Measurements from ENCODE around the gene PROKR1. TPM values are rescaled to one million over a fixed set of nuclear protein-coding genes. Genes with fewer than 3 reads are reported as not detected.

The PROKR1 gene
- 0.02 to 0.04 TPM in 2 of 5 replicates, not detected in the others for total RNA-seq (2022; extraction: Qiagen RNA extraction; ENCODE audit: low read depth)

DNA sequence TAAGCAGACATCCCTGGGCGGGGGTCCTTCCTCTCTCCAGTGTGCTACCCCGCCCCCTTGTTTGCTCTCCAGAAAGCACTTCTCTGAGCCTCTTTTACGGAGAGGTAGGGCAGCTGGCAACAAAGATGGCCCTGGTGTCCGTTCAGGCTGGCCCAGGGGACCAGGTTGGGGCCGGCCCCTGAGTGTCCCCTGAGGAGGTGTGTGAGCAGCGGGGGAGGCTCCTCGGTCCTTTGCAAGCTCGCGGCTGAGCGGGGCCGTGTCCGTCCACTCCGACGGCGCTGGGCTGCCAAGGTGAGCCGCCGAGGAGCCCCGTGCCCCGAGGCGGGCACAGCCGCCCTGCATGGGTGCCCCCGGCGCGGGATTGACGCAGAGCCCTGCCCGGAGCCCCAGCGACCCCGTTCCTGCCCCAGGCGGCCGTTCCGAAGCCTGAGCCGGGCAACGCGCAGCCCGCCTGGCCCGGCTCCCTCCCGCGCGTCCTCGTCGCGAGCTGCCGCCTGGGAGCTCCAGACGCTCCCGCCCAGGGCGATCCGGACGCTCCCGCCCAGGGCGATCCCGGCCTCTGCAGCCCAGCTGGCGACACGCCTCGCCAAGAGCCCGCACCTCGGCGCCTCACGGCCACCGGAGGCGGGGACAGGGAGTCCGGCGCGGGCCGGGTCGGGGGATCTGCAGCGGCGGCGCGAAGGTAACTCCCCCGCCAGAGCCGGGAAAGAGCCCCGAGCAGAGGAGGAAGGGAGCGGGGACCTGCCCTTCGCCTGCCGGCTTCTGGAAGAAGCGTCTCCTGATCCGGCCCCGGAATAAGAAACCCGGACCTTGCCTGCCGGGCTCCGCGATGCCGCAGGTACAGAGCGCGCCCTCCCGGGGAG is at the start of gene PROKR1:
Gene PROKR1, plus strand, starts transcription at position 569 of the 863 bp plus-strand sequence. CDS start 2,243 bp downstream, outside the sequence.

Other genes with a start within 250 kb of the PROKR1 start
- gene FBXO48, start 176.3 kb upstream of the PROKR1 start, total RNA-seq (2022; extraction: Qiagen RNA extraction; ENCODE audit: low read depth): 0.49 to 0.81 TPM (median 0.71 TPM) in 5 replicates
- gene APLF, start 176.0 kb upstream of the PROKR1 start, total RNA-seq (2022; extraction: Qiagen RNA extraction; ENCODE audit: low read depth): 0.68 to 1.0 TPM (median 0.79 TPM) in 5 replicates
- 0.13 to 0.21 TPM (median 0.16 TPM) in 5 replicates for gene ARHGAP25, start 91.2 kb downstream of the PROKR1 start, total RNA-seq (2022; extraction: Qiagen RNA extraction; ENCODE audit: low read depth)
- gene BMP10, start 227.8 kb downstream of the PROKR1 start, total RNA-seq (2022; extraction: Qiagen RNA extraction; ENCODE audit: low read depth): not detected in 5 replicates

All from A549 treated with DMSO at 1 μM for 4 hours (cell line).